HL-60 (cell line): ENCODE data around the gene SDCCAG8.

Experiments
- CTCF ChIP-seq: IDR thresholded peaks from one replicate; pipeline ENCODE4 v1.5.1; 2011; ENCODE audit warnings: low read length, control low read depth, inconsistent platforms; ENCODE audit not compliant: insufficient read depth
- GABPA ChIP-seq: IDR thresholded peaks from 2 replicates; pipeline ENCODE4 v1.6.1; 2012; ENCODE audit warnings: low read depth
- POLR2AphosphoS5 ChIP-seq: IDR thresholded peaks from 2 replicates; pipeline ENCODE4 v1.6.1; 2012; ENCODE audit warnings: low read depth
- REST ChIP-seq: IDR thresholded peaks from 2 replicates; pipeline ENCODE4 v1.6.1; 2012; ENCODE audit warnings: low read depth; ENCODE audit not compliant: insufficient replicate concordance

GRCh38 chr1:243431591-243431990 lies 175.8 kb downstream of the SDCCAG8 start:
- no peak for TF ChIP-seq CTCF
- no peak for TF ChIP-seq POLR2AphosphoS5
- no peak for TF ChIP-seq GABPA
- no peak for TF ChIP-seq REST
